ENCODE results near the gene STPG4.

Gene STPG4

DNA sequence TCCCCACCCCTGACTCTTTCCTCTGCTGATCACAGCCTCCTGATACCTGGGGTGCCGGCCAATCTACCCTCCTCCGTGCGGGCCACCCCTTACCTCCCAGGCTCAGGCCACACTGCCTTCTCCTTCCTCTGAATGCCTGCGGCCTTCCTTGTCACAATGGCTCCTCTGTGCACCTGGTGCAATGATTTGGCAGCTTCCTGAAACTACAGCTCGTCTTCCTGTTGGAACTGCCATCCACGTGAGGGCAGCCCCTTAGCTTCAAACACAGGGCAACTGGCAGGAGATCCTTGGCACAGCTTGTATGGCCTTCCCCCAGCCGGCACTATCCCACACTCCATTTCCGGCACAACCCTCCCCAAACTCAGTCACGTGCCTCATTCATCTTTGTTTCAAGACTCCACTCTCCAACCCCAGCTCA lies 69.0 kb downstream of the STPG4 start:
- DNase-seq, result no peak

DNA sequence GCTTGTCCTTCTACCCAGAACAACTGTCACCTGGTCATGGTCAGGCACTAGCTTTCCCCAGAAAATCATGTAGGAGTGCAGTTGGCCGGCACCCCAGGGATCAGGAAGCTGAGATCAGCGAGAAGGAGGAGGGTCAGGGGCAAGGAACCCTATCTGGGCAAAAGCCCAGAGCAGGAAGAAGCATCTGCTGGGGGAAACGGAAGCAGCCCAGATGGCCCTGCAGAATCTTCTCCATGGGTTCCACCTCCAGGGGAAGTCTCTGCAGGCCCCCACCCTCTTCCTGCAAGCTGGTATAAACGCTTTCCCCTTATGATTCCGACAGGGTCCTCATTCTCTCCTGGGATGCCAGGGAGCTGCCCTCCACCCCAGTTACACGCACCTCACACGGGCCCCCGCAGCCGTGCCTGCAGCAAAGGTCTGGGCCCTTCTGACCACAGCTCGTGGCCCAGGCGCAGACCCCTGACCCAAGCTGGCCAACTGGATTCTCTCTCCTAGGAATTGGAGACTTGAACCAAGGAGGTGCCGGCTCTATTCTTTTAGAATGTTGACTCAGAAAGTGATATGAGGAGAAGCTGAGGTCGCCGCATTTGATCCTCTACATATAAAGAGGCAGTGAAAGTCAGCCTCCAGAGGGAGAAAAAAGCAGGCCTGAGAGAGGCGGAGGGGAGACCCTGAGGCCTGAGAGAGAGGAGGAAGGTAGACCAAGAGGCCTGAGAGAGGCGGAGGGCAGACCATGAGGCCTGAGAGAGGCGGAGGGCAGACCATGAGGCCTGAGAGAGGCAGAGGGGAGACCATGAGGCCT lies 71.0 kb downstream of the STPG4 start:
- DNase-seq, result no peak

DNA sequence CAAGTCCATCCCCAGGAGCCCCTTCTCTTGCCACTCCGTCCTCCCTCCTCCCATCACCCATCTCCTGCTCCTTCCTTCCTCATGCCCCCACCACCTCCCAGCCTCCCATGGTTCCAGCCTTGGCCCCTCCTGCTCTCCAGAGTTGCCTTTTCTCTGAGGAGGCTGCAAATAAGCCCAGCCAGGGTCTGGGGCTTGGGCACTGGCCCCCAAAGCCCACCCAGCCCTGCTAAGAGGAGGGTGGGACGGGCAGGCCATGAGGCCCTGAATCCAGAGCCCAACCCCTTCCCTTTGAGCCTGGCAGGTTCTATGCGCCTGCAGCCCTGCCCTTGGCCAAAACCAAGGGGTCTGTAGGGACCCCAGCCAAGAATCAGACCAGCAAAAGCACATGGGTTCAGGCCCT lies 71.6 kb downstream of the STPG4 start:
- DNase-seq, result no peak

DNA sequence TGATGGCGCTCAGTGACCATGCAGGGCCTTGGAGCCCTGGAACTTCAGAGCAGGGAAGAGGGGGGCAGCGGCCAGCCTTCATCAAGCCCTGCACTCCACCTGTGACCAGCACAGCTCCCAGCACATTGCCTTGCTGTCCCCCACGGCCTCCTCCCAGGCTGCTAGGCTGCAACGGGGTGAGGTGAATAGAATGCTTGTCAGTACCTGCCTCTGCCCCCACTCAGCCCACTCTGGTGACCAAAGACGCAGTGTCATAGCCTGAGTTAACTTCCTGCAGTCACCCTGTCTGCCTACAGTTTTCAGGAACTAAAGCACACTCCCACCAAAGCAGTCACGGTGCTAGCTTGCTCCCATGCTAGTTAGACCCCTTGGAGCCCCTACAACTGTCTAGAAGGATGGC lies 72.1 kb downstream of the STPG4 start:
- no peak for DNase-seq

DNA sequence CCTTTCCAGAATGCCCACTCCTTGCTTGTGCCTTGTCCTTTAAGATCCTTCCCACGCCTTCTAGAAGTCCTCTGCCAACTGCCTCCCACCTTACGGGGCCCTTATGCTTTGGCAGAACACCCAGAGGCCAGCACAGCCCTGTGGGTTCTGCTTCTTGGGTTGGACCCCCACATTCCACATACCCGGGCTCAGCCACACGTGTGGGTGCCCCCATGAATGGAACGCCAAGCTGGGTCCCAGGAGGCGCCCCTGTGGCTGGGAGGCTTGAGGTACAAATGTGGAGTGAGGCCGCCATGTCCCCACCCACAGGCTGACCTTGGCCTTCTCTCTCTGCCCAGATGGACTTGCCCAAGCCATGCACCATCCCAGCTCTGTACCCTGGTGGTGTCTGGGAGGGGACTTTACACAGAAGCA lies 74.2 kb downstream of the STPG4 start:
- DNase-seq, result no peak

DNA sequence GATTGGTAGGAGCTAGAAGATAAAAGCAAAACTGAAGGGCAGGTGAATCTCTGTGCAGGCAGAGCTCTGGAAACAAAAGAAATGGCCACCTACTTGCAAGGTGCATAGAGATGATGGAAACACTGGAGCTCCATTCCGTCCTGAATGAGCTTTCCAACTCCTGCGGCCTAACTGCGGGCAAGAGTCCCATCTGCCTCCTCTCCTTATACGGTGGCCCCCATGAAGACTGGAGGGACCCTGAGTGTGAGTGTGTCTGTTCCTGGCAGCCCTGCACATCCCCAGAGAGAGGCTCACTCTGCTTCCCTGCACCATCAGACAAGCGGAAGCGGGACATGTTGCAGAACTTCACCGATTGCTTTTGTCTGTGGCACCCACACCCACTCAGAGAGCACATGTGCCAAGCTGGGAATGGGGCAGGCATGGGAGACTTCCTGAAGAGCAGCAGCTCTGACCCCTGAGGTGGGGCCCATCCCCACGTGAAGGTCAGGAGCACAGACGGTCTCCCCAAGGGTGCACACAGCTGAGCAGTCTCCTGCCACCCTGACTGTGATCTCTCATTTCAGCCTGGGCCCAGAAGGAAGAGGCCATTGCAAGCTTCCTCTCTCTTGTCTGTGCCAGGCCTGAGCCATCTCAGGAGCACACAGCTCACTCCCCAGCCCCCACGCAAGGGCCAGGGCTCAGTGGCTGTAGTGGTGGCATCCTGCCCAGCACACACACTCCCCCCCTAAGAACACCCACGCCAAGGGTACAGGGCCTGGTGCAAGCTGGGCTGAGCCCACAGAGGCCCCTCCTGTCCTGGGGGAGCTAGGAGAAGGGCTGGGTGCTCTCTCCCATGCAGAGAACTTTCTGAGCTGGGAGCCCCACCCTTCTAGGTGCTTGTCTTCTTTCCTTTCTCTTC lies 75.3 kb downstream of the STPG4 start:
- no peak for DNase-seq

DNA sequence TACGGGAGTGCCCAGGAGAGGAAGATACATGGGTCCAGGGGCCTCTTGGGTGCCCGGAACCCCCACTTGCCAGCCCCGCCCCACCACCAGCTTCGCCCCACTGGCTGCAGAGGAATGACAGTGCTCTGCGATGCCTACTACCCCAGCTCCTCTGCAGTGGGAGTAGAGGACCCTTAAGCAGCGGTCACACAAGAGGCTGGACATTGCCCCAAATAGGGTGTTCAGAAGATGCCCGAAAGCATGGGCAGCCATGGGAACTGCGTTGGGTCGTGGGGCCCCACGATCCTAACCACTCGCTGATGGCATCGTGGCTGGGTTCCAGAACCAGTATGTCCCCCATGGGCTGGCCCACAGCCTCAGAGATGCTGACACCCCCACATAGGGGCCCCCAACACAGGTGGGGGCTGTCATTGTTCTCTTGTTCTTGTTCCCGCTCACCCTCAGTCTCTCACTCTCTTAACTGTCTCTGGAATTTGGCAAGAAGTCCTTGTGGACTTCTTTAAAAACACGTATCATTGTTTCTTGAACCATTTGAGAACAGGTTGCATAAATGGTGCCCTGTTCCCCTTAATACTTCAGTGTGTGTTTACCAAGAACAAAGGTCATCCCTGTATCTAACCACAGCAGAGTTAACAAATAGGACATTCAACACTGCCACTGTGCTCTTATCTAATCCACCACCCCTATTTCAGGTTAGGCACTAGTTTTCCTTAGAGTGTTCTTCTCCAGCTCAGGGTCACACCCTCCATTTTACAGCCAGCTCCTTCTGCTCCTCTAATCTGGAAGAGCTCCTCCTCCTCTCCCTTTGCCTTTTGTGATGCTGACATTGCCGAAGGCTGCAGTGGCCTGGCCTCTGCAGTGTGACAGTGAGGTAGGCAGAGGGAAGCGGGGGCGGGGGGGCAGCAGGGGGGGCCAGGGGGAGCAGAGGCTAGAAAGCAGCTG lies 76.3 kb downstream of the STPG4 start:
- no peak for DNase-seq

DNA sequence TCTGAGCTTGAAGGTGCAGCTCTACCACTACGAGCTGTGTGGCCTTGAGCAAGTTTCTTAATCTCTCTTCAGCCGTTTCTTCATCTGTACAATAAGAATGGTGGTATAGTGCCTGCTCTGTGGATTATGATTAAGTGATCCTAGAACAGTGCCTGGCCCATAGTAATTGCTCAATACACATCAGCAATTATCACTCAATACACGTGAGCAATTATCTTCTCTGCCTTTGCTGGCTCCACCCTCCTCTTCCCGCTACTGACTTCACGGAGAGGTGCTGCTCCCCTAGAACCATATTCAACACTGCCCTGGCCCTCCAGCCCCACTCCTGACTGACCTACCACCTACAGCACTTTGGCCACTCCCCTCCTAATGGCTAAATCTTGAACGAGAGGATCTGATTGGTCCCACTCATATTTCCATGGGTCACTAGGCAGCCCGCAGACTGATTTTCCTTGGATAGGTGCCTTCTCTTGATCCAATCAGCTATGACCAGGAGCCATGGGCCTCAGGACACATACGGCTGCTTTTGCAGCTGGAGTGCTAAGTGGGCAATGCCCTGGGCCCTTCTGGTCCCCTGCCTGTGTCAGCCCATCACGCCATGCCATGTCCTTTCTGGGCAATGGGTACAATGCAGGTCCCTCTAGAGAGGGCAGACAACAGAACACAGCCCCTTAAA lies 77.5 kb downstream of the STPG4 start:
- no peak for DNase-seq

DNA sequence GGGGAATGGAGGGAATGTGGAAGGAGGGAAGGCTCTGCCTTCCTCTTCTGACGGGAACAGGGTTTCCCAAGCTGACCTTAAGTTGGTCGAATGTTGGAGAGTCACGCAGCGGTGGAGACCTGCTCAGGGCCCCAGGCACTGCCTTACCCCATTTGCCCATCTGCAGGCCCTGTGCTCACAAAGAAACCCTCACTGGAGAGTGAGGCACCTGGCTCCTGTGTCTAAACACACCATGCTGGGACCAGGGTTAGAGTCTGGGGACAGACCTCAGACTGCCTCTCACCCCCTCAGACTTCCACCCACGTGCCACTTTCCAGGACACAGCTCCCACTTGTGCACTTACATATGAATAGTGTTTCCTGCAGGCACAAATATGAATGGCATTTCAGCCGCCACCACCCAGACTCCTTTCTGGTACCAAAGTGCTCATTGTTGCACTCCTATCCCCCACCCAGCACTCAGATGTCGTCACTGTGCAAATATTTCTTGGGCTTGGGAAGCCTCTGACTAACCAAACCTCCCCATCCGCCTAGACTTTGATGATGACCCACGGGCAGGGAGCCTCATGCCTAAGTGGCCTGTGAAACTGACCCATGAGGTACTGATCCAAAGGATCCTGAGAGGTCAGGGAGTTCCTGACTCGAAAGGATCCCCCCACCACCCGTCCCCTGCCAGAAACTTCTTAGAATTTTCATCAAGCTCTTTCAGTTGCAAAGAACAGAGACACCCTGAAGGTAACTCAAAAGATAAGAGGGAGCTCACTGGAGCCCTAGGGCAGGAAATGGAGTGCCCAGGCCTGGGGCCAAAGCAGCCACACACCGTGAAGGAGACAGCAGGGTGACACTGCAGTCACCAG lies 78.3 kb downstream of the STPG4 start:
- DNase-seq, result no peak

DNA sequence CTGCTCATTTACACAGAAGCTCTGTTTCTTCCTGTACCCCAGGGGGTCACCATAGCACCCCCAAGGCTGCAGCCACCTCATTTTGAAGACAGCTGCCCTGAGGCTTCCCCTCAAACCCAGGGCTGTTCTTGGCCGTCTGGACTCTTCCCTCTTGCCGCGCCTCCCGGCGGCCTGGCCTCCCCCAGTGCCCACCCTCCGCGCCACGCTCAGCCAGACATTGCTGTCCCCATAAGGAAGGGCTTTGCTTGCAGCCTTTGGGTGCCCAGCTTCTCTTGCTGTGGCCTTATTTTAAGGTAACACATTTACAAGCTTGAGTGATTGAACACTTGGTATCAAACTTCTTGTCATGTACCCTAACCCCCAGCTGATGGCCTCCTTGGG lies 79.0 kb downstream of the STPG4 start:
- DNase-seq, result no peak

DNA sequence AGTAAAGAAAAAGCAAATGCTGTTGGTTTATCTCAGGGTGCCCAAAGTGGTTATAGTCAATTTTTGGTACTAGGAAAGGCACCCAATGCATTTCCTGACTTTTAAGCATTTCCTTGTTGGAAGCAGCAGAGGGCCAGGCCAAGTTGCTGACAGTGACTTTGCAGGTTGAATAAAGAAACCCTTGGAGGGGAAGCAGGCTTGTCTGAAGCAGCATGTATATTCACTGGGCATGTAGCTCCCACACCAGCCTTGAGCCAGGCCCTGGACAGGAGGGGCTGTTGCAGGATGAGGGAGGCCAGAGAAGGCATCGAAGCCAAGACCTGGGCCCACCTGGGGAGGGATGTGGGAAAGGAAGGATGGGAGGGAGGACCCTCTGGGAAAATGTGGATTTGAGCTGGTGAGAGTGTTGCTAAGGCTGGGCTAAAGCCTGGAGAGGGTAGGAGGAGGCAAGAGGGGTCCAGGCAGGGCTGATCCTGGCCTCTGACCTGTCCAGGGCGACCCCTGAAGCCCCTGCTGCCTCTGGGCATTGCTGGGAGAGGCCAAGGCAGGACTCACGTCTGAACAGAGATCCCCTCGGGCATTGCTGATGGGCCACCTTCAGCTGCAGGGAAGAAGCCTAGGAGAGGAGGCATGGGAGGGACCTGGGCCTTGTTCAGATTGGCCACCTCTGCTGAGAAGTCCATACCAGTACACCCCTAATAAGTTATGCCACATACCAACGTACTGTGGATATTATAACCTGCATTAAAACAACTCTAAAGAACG lies 79.6 kb downstream of the STPG4 start:
- DNase-seq, result no peak

DNA sequence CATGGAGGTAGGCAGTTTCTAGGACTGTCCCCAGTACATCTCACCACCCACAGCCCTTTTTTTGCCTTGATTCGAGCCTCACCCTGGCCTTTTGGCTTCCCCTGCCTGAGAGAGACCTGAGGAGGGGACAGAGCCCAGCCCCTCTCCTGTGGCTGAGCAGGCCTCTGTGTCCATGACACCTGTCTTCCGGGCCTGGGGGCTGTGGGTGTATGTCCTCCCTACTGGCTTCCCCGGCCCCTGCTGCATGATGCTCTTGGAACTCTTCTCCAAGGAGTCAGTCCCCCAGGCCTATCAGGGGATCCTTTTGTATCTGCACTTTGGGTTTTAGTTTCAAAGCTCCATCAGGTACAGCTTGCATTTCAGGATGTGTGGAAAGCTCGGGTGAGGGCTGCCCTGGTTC lies 80.4 kb downstream of the STPG4 start:
- no peak for DNase-seq

DNA sequence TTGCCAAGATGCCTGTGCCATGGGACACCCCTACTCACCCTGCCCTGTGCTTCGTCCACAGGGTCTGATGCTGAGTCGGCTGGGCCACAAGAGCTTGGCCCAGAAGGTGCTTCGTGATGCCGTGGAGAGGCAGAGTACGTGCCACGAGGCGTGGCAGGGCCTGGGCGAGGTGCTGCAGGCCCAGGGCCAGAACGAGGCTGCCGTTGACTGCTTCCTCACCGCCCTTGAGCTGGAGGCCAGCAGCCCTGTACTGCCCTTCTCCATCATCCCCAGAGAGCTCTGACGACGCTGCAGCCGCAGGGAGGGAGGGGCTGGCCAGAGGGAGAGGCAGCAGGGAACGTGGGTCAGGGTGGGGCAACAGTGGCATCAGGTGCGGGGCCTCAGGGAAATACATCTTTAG lies 81.5 kb downstream of the STPG4 start:
- no peak for DNase-seq

DNA sequence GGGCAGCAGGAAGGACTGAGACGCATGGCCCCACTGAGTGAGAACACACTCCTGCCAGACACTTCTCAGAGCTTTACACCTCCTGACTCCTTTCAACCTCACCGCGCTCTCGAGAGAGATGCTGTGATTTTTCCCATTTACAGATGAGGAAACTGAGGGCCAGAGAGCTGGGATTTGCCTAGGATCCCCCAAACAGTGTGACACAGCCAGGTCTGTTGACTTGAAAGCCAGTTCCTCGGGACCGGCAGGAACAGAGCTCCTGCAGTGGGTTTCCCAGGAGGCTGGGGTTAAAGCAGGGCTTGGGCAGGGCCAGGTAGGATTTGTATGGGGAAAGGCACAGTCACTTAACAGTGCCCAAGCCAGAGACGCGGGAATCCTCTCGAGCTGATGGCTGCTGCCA lies 81.9 kb downstream of the STPG4 start:
- DNase-seq, result no peak

DNA sequence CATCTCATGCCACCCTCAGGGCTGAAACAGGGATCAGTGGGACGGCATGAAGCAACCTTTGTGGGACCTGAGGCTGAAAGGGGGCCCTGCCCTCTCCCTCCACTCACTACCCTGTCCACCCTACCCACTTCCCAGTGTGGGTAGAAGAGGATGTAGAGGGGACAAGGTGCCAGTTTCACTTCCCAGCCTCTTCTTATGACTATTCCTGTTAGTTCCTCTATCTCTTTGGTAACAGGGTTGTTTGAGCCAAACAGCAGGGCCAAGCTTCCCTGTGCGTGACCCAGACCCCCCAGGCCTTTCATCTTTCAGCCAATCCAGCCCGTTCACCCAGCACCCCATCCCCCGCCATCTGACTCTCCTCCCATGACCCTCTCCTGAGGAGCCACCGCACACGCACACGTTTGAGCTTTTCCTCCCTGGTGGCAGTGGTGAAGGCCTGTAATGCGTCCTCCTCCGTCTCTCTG lies 82.3 kb downstream of the STPG4 start:
- DNase-seq, result no peak

DNA sequence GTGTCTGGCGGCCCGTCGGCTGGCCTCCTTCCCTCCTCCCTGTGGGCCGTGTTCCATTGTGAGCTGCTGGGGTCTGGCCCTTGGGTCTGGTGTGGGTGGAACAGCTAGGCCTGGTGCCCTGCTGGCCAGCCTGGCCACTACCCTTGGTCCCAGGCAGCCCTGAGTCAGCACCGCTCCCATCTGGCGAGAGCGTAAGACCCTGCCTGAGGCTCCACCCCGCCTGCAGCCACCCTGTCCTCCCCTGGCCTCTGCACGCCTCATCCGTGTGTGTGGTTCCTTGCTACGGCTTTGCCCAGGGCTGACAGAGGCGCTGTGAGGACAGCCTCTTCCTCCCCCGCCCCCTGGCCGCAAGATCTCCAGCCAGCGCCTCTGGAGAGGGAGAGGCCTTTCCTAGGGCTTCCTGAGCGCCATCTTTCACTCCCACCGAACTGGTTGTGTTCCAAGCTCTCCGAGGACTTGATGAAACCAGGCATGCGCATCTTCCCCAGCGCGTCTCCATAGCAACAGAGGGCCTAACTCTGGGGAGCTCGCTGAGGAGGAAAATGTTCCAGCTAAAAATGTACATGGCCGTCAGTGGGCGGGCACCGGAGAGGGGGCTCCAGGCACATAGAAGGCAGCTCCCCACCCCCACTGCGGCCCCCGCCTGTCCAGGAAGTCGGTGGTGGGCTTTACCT lies 83.0 kb downstream of the STPG4 start:
- no peak for DNase-seq

DNA sequence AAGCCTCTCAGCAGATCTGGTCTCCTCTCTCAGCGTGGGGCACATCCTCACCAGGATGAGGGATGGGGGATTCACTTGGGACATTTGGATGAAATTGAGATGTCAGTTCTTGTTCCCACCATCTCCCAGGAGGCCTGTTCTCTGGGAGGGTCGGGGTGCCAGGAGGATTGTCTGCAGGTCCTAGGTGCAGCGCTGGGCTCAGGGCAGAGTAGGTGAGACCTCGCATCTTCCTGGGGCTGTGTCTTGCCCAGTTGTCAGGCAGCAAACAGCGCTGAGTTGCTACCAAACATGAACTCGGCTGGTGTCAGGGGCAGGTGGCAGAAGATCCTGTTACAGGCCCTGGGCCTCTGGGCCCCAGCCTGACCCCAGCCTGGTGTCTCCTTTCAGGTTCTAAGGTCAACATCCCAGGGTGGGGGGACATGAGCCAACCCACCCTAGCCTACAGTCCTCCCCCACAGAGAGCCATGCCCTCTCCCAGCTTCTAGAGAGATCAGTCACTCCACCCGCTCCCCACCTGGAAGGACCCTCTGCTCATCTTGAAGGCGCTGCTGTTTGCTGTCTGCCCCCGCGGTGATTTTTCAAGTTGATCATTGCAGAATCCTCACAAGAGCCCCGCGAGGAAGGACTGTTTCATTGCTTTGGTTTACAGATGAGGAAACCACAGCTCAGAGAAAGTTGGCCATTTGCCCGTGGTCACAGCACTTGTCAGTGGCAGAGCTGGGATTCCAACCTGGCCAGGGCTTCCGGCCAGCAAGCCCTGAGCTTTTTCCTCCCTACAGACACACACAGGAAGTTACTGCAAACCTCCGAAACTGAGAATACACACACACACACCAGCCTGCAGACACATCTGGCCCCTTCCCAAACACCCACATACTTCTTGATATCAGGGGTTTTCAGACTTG lies 83.9 kb downstream of the STPG4 start:
- no peak for DNase-seq

DNA sequence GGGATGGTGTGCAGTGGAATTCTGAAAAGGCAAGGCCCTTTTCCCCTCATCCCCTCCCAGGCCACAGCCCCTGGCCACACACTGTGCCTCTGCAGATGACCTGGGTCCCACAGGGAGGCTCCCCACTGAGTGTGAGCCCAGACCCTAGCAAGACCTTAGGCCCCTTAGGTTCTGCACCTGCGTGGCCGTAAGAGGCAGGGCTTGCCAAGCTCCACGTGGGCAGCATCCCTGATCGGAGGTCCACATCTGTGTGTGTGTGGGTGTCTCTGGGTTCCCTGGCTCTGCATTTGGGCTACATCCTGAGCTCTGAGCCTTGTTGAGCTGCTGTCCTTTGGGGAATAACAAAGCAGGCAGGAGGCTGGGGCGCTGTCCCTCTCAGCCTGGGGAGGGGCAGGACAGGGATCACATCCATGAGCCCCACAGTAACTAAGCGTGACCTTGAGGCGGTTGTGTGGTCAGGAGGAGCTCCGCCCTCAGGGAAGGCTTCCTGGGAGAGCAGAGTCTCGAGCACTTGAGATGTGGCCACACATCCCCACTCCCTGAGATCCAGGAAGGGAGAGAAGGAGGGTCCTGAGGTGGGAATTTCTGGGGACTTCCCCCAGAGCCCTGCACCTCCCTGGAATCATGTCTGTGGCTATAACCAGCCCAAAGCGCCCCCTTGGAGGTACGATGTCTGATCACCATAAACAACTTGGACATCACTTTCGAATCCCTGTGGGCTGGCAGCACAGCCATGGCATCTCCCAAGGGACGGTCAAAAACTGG lies 84.8 kb downstream of the STPG4 start:
- DNase-seq, result no peak

Data from NCI-H2171 treated with DMSO at 0.1 percent for 48 hours (cell line).